Activated T-helper 17 cell treated with anti-CD3 and anti-CD28 coated beads, Interleukin-2, amount 50 U/mL, for 72 hours (primary cell): ENCODE measurements around the gene DUSP23. TPM values are rescaled to one million over a fixed set of nuclear protein-coding genes. Genes with fewer than 3 reads are reported as not detected.

ENCODE experiments used
- ATAC-seq: fragments of 150-1000 bp; cut with Tn5 transposase; replicated peaks from 2 replicates; pipeline ENCODE4 v1.10.0; 2021; ENCODE audit warnings: mild to moderate bottlenecking, moderate library complexity
- H3K27ac Mint-ChIP-seq: one replicate; pipeline ENCODE4 v1.8.0; 2022; ENCODE audit warnings: mixed read lengths
- H3K27me3 Mint-ChIP-seq: one replicate; pipeline ENCODE4 v1.8.0; 2022; ENCODE audit warnings: mixed read lengths
- H3K36me3 Mint-ChIP-seq: one replicate; pipeline ENCODE4 v1.8.0; 2022; ENCODE audit warnings: low read depth, mild to moderate bottlenecking, mixed read lengths
- H3K4me1 Mint-ChIP-seq: one replicate; pipeline ENCODE4 v1.8.0; 2022; ENCODE audit warnings: mixed read lengths
- H3K4me3 Mint-ChIP-seq: one replicate; pipeline ENCODE4 v1.8.0; 2022; ENCODE audit warnings: mild to moderate bottlenecking, mixed read lengths
- H3K9me3 Mint-ChIP-seq: one replicate; pipeline ENCODE4 v1.8.0; 2022; ENCODE audit warnings: mixed read lengths
- total RNA-seq, 2 donors: library from RNA; stranded (reverse); gene quantifications; one replicate each; pipeline ENCODE4 v1.2.3, GENCODE V29; 2022

DUSP23 gene
- 10 to 100 TPM; 17.7 to 26.5 TPM for total RNA-seq

- no peaks in the 10 kb centered on the region for H3K9me3 Mint-ChIP-seq
- no peaks in the 10 kb centered on the region for H3K36me3 Mint-ChIP-seq
- H3K27me3 Mint-ChIP-seq: no peaks in the 10 kb centered on the region
- peaks cover 3% of the 10 kb centered on the region for H3K4me1 Mint-ChIP-seq
- peak within 1 kb of the TSS; percentile 70 for H3K27ac Mint-ChIP-seq
- ATAC-seq: peak; percentile 98
- H3K4me3 Mint-ChIP-seq: peak within 1 kb of the TSS; percentile 79
Measured at GRCh38 chr1:159780583-159781582, at the start of gene DUSP23. Gene DUSP23, plus strand, starts transcription at chr1:159780962. Its CDS starts 139 bp downstream, at chr1:159781101.

GRCh38 chr1:159737238-159737916 is 43.4 kb upstream of the DUSP23 start:
- no peaks in the 10 kb centered on the region for H3K9me3 Mint-ChIP-seq
- H3K27me3 Mint-ChIP-seq: peaks cover 22% of the 10 kb centered on the region
- H3K4me1 Mint-ChIP-seq: no peaks in the 10 kb centered on the region
- H3K36me3 Mint-ChIP-seq: no peaks in the 10 kb centered on the region
- H3K4me3 Mint-ChIP-seq: no peak overlapping the region
- no peak for ATAC-seq
- H3K27ac Mint-ChIP-seq: no peak overlapping the region

- H3K27me3 Mint-ChIP-seq: peaks cover 26% of the 10 kb centered on the region
- no peak for ATAC-seq
- H3K4me3 Mint-ChIP-seq: no peak overlapping the region
Measured at GRCh38 chr1:159743651-159744410, 36.9 kb upstream of the DUSP23 start.

GRCh38 chr1:159746666-159747065 is 34.1 kb upstream of the DUSP23 start:
- H3K4me1 Mint-ChIP-seq: no peaks in the 10 kb centered on the region
- H3K27me3 Mint-ChIP-seq: peaks cover 18% of the 10 kb centered on the region
- H3K4me3 Mint-ChIP-seq: no peak overlapping the region
- H3K36me3 Mint-ChIP-seq: no peaks in the 10 kb centered on the region
- no peak for ATAC-seq
- H3K9me3 Mint-ChIP-seq: no peaks in the 10 kb centered on the region
- H3K27ac Mint-ChIP-seq: no peak overlapping the region

More at GRCh38 chr1:159743651-159744410, 36.9 kb upstream of the DUSP23 start:
- Mint-ChIP-seq H3K9me3 (no peaks in the 10 kb centered on the region), H3K36me3 (no peaks in the 10 kb centered on the region), H3K27ac (no peak overlapping the region), H3K4me1 (no peaks in the 10 kb centered on the region)

- Mint-ChIP-seq H3K36me3 (no peaks in the 10 kb centered on the region), H3K4me1 (no peaks in the 10 kb centered on the region), H3K9me3 (no peaks in the 10 kb centered on the region), H3K27me3 (peaks cover 18% of the 10 kb centered on the region), H3K27ac (no peak overlapping the region), H3K4me3 (no peak overlapping the region)
- no peak for ATAC-seq
Measured at GRCh38 chr1:159748370-159748769, 32.4 kb upstream of the DUSP23 start.

GRCh38 chr1:159749630-159750029 is 31.1 kb upstream of the DUSP23 start:
- no peak overlapping the region for H3K27ac Mint-ChIP-seq
- no peaks in the 10 kb centered on the region for H3K36me3 Mint-ChIP-seq
- no peaks in the 10 kb centered on the region for H3K4me1 Mint-ChIP-seq
- no peak overlapping the region for H3K4me3 Mint-ChIP-seq
- ATAC-seq: no peak
- peaks cover 7% of the 10 kb centered on the region for H3K27me3 Mint-ChIP-seq
- no peaks in the 10 kb centered on the region for H3K9me3 Mint-ChIP-seq

GRCh38 chr1:159750621-159751020 is 30.1 kb upstream of the DUSP23 start:
- no peaks in the 10 kb centered on the region for H3K36me3 Mint-ChIP-seq
- no peaks in the 10 kb centered on the region for H3K9me3 Mint-ChIP-seq
- H3K27me3 Mint-ChIP-seq: peaks cover 4% of the 10 kb centered on the region
- H3K4me1 Mint-ChIP-seq: no peaks in the 10 kb centered on the region
- no peak overlapping the region for H3K4me3 Mint-ChIP-seq
- H3K27ac Mint-ChIP-seq: no peak overlapping the region
- no peak for ATAC-seq

GRCh38 chr1:159751031-159751430 is 29.7 kb upstream of the DUSP23 start:
- Mint-ChIP-seq H3K4me1 (no peaks in the 10 kb centered on the region), H3K36me3 (no peaks in the 10 kb centered on the region), H3K4me3 (no peak overlapping the region), H3K9me3 (no peaks in the 10 kb centered on the region), H3K27ac (no peak overlapping the region), H3K27me3 (peaks cover 4% of the 10 kb centered on the region)
- ATAC-seq: no peak

GRCh38 chr1:159752135-159752580 is 28.6 kb upstream of the DUSP23 start:
- no peaks in the 10 kb centered on the region for H3K9me3 Mint-ChIP-seq
- no peak for ATAC-seq
- H3K4me1 Mint-ChIP-seq: no peaks in the 10 kb centered on the region
- no peak overlapping the region for H3K4me3 Mint-ChIP-seq
- no peak overlapping the region for H3K27ac Mint-ChIP-seq
- H3K27me3 Mint-ChIP-seq: no peaks in the 10 kb centered on the region
- no peaks in the 10 kb centered on the region for H3K36me3 Mint-ChIP-seq

GRCh38 chr1:159753386-159753785 is 27.4 kb upstream of the DUSP23 start:
- H3K27me3 Mint-ChIP-seq: no peaks in the 10 kb centered on the region
- no peak for ATAC-seq
- no peaks in the 10 kb centered on the region for H3K36me3 Mint-ChIP-seq
- no peak overlapping the region for H3K27ac Mint-ChIP-seq
- H3K4me1 Mint-ChIP-seq: no peaks in the 10 kb centered on the region
- no peak overlapping the region for H3K4me3 Mint-ChIP-seq
- H3K9me3 Mint-ChIP-seq: no peaks in the 10 kb centered on the region

GRCh38 chr1:159755451-159756007 is 25.2 kb upstream of the DUSP23 start:
- no peak overlapping the region for H3K27ac Mint-ChIP-seq
- H3K36me3 Mint-ChIP-seq: no peaks in the 10 kb centered on the region
- no peaks in the 10 kb centered on the region for H3K4me1 Mint-ChIP-seq
- H3K27me3 Mint-ChIP-seq: no peaks in the 10 kb centered on the region
- H3K4me3 Mint-ChIP-seq: no peak overlapping the region
- no peaks in the 10 kb centered on the region for H3K9me3 Mint-ChIP-seq
- no peak for ATAC-seq

- no peaks in the 10 kb centered on the region for H3K27me3 Mint-ChIP-seq
- H3K36me3 Mint-ChIP-seq: no peaks in the 10 kb centered on the region
- H3K9me3 Mint-ChIP-seq: no peaks in the 10 kb centered on the region
- no peak for ATAC-seq
- no peaks in the 10 kb centered on the region for H3K4me1 Mint-ChIP-seq
- no peak overlapping the region for H3K27ac Mint-ChIP-seq
- no peak overlapping the region for H3K4me3 Mint-ChIP-seq
Measured at GRCh38 chr1:159756397-159756796, 24.4 kb upstream of the DUSP23 start.

- H3K4me3 Mint-ChIP-seq: no peak overlapping the region
- peaks cover 3% of the 10 kb centered on the region for H3K27me3 Mint-ChIP-seq
- ATAC-seq: no peak
- no peak overlapping the region for H3K27ac Mint-ChIP-seq
- no peaks in the 10 kb centered on the region for H3K36me3 Mint-ChIP-seq
- no peaks in the 10 kb centered on the region for H3K9me3 Mint-ChIP-seq
- H3K4me1 Mint-ChIP-seq: no peaks in the 10 kb centered on the region
Measured at GRCh38 chr1:159763686-159764085, 17.1 kb upstream of the DUSP23 start.

GRCh38 chr1:159765806-159766205 is 15.0 kb upstream of the DUSP23 start:
- Mint-ChIP-seq H3K4me1 (no peaks in the 10 kb centered on the region), H3K9me3 (no peaks in the 10 kb centered on the region), H3K27me3 (peaks cover 3% of the 10 kb centered on the region), H3K27ac (no peak overlapping the region), H3K36me3 (no peaks in the 10 kb centered on the region), H3K4me3 (no peak overlapping the region)
- ATAC-seq: no peak
